GM23338 (cell line): ENCODE measurements around the gene KCNJ6. TPM values are rescaled to one million over a fixed set of nuclear protein-coding genes. Genes with fewer than 3 reads are reported as not detected.
A peak's percentile ranks its signal among the peaks of the same experiment; 100 is the strongest.

Experiments used
- ATAC-seq: fragments of 200-7000 bp; cut with Tn5 transposase; 3 replicates; pipeline ENCODE4 v1.9.1; 2020
- DNase-seq: peaks from one replicate; pipeline ENCODE4 v3.0.0-alpha.2; 2015; ENCODE audit warnings: low spot score
- H2AFZ ChIP-seq: fragments of 200-600 bp; sonication (generic); 2 replicates; pipeline ENCODE4 v1.8.0; 2016; ENCODE audit warnings: antibody characterized with exemption, mild to moderate bottlenecking, moderate library complexity
- H3F3A ChIP-seq: fragments of 200-600 bp; sonication (generic); replicated peaks from 2 replicates; pipeline ENCODE4 v1.8.0; 2017; ENCODE audit warnings: antibody characterized with exemption, mixed run types, low read depth
- H3K27ac ChIP-seq: fragments of 200-600 bp; sonication (generic); 2 replicates; pipeline ENCODE4 v1.6.1; 2016; ENCODE audit warnings: low read depth
- H3K27me3 ChIP-seq: fragments of 200-600 bp; sonication (generic); 2 replicates; pipeline ENCODE4 v1.8.0; 2016; ENCODE audit warnings: mild to moderate bottlenecking, mixed run types, moderate library complexity; ENCODE audit not compliant: insufficient read depth
- H3K36me3 ChIP-seq: fragments of 200-600 bp; sonication (generic); 2 replicates; pipeline ENCODE4 v1.8.0; 2016; ENCODE audit warnings: mild to moderate bottlenecking; ENCODE audit not compliant: insufficient read depth
- H3K4me1 ChIP-seq: fragments of 200-600 bp; sonication (generic); 2 replicates; pipeline ENCODE4 v1.8.0; 2016; ENCODE audit warnings: mild to moderate bottlenecking, moderate library complexity; ENCODE audit not compliant: insufficient read depth
- H3K4me2 ChIP-seq: fragments of 200-600 bp; sonication (generic); 2 replicates; pipeline ENCODE4 v1.7.1; 2017; ENCODE audit warnings: mixed run types
- H3K4me3 ChIP-seq: fragments of 200-600 bp; sonication (generic); 2 replicates; pipeline ENCODE4 v1.6.1; 2016; ENCODE audit warnings: mixed run types
- H3K79me2 ChIP-seq: fragments of 200-600 bp; sonication (generic); replicated peaks from 2 replicates; pipeline ENCODE4 v1.8.0; 2017; ENCODE audit warnings: mild to moderate bottlenecking; ENCODE audit not compliant: insufficient read depth
- H3K9me2 ChIP-seq: fragments of 200-600 bp; sonication (generic); 2 replicates; pipeline ENCODE4 v1.8.0; 2017; ENCODE audit not compliant: insufficient read depth
- H4K20me1 ChIP-seq: fragments of 200-600 bp; sonication (generic); replicated peaks from 2 replicates; pipeline ENCODE4 v1.8.0; 2017; ENCODE audit warnings: mild to moderate bottlenecking; ENCODE audit not compliant: insufficient read depth
- H3K27ac Mint-ChIP-seq: 2 replicates; pipeline ENCODE4 v1.8.0; 2020; ENCODE audit warnings: inconsistent platforms, mild to moderate bottlenecking, moderate library complexity, mixed read lengths
- H3K27me3 Mint-ChIP-seq: 3 replicates; pipeline ENCODE4 v1.8.0; 2022; ENCODE audit warnings: low read depth, mild to moderate bottlenecking, moderate library complexity, mixed read lengths, inconsistent platforms; ENCODE audit not compliant: insufficient read depth, poor library complexity
- H3K36me3 Mint-ChIP-seq: 3 replicates; pipeline ENCODE4 v1.8.0; 2021; ENCODE audit warnings: low read depth, mild to moderate bottlenecking, inconsistent platforms, moderate library complexity, mixed read lengths
- H3K4me1 Mint-ChIP-seq: 3 replicates; pipeline ENCODE4 v1.8.0; 2020; ENCODE audit warnings: mild to moderate bottlenecking, inconsistent platforms, mixed read lengths
- H3K4me3 Mint-ChIP-seq: 3 replicates; pipeline ENCODE4 v1.8.0; 2021; ENCODE audit warnings: moderate library complexity, mild to moderate bottlenecking, inconsistent platforms, mixed read lengths
- H3K9me3 Mint-ChIP-seq: 3 replicates; pipeline ENCODE4 v1.8.0; 2020; ENCODE audit warnings: moderate library complexity, mild to moderate bottlenecking, inconsistent platforms, mixed read lengths
- CREB1 ChIP-seq: fragments of 250-450 bp; sonication (Bioruptor Pico); IDR thresholded peaks from 2 replicates; pipeline ENCODE4 v1.5.0; 2020; ENCODE audit warnings: low read depth, mild to moderate bottlenecking, moderate library complexity
- ETS1 ChIP-seq: IDR thresholded peaks from 2 replicates; pipeline ENCODE4 v1.6.1; 2016; ENCODE audit warnings: antibody characterized with exemption
- EZH2phosphoT487 ChIP-seq: fragments of 200-600 bp; sonication (generic); IDR thresholded peaks from one replicate; pipeline ENCODE4 v1.8.1; 2018; ENCODE audit warnings: antibody characterized with exemption; ENCODE audit not compliant: unreplicated experiment
- JUNB ChIP-seq: IDR thresholded peaks from one replicate; pipeline ENCODE4 v1.6.1; 2016; ENCODE audit warnings: antibody characterized with exemption; ENCODE audit not compliant: unreplicated experiment
- NANOG ChIP-seq: IDR thresholded peaks from 2 replicates; pipeline ENCODE4 v1.6.1; 2016; ENCODE audit warnings: antibody characterized with exemption, borderline replicate concordance
- POLR2AphosphoS5 ChIP-seq: IDR thresholded peaks from 2 replicates; pipeline ENCODE4 v1.6.1; 2016; ENCODE audit warnings: antibody characterized with exemption, low read depth
- STAT1 ChIP-seq: IDR thresholded peaks from one replicate; pipeline ENCODE4 v1.6.1; 2016; ENCODE audit warnings: antibody characterized with exemption; ENCODE audit not compliant: unreplicated experiment
- ZNF114 ChIP-seq: fragments of 250-450 bp; sonication (Bioruptor Pico); IDR thresholded peaks from 2 replicates; pipeline ENCODE4 v1.5.0; 2020; ENCODE audit warnings: mild to moderate bottlenecking, moderate library complexity
- ZNF331 ChIP-seq: fragments of 250-450 bp; sonication (Bioruptor Pico); IDR thresholded peaks from 2 replicates; pipeline ENCODE4 v1.5.0; 2020; ENCODE audit warnings: low read depth, mild to moderate bottlenecking, moderate library complexity
- polyA plus RNA-seq: library from polyadenylated mRNA; unstranded; fragments of >200 nt; fragmentation: Nextera tagmentation; extraction: Ambion mirVana; gene quantifications from 2 replicates; pipeline ENCODE4 v1.2.1, GENCODE V29; 2016
- total RNA-seq: library from RNA; depleted of rRNA; stranded (reverse); fragments of >200 nt; shearing (Covaris generic); gene quantifications from 2 replicates; pipeline ENCODE4 v1.2.3, GENCODE V29; 2014
- TF ChIP-seq, protein P1 (sequence below): IDR thresholded peaks from one replicate; pipeline ENCODE4 v1.6.1; 2018; ENCODE audit warnings: antibody characterized with exemption; ENCODE audit not compliant: unreplicated experiment
- TF ChIP-seq, protein P2 (sequence below), 2 experiments: fragments of 200-600 bp in 1 of 2; sonication (generic) in 1 of 2; conservative IDR thresholded peaks; 2 replicates each; pipeline versions ENCODE4 v1.5.1 to v1.6.1; 2016 to 2017; ENCODE audit warnings: antibody characterized with exemption in 2 of 2, low read depth in 2 of 2, mild to moderate bottlenecking in 2 of 2, moderate library complexity in 1 of 2

KCNJ6 gene
- total and polyA plus RNA-seq, 2 experiments from 2014 or later, result 0.48 to 0.52 TPM

- TF ChIP-seq, protein P1, sequence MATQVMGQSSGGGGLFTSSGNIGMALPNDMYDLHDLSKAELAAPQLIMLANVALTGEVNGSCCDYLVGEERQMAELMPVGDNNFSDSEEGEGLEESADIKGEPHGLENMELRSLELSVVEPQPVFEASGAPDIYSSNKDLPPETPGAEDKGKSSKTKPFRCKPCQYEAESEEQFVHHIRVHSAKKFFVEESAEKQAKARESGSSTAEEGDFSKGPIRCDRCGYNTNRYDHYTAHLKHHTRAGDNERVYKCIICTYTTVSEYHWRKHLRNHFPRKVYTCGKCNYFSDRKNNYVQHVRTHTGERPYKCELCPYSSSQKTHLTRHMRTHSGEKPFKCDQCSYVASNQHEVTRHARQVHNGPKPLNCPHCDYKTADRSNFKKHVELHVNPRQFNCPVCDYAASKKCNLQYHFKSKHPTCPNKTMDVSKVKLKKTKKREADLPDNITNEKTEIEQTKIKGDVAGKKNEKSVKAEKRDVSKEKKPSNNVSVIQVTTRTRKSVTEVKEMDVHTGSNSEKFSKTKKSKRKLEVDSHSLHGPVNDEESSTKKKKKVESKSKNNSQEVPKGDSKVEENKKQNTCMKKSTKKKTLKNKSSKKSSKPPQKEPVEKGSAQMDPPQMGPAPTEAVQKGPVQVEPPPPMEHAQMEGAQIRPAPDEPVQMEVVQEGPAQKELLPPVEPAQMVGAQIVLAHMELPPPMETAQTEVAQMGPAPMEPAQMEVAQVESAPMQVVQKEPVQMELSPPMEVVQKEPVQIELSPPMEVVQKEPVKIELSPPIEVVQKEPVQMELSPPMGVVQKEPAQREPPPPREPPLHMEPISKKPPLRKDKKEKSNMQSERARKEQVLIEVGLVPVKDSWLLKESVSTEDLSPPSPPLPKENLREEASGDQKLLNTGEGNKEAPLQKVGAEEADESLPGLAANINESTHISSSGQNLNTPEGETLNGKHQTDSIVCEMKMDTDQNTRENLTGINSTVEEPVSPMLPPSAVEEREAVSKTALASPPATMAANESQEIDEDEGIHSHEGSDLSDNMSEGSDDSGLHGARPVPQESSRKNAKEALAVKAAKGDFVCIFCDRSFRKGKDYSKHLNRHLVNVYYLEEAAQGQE, result no peak
- TF ChIP-seq ETS1 (no peak), NANOG (no peak), STAT1 (no peak), ZNF114 (CRISPR knock-in tag) (no peak), CREB1 (no peak), POLR2AphosphoS5 (no peak)
Measured at GRCh38 chr21:37845535-37845934, 70.7 kb downstream of the KCNJ6 start (continued).

DNA sequence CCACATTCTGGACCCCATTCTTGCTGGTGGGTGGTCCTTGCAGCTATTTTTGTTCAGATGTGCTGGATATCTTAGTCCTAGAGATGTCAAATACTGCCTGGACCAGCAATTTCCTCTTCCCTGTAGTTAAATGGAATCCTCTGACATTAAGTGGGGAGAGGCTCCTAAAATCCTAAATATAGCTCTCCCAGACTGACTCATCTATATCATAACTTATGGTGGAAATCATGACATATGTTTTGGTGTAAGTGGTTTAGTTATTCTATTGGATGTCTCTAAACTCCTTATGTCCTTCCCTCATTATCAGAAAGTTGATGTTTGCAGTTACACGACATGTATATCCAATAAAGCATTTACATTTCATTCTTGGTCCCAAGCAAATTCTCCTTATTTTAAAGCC, 73.1 kb downstream of the KCNJ6 start:
- H3K9me3 Mint-ChIP-seq, result no peaks in the 10 kb centered on the region
- Histone ChIP-seq H3F3A (no peaks in the 10 kb centered on the region), H3K36me3 (no peaks in the 10 kb centered on the region), H3K9me2 (peaks cover 17% of the 10 kb centered on the region; the same call in 1 of the 2 replicates), H3K4me1 (peaks cover 17% of the 10 kb centered on the region), H3K4me3 (no peak overlapping the region), H3K79me2 (no peaks in the 10 kb centered on the region), H2AFZ (no peak overlapping the region), H3K4me2 (0 out of 2 replicates have a peak overlapping the region, but pooled peaks have one; percentile 40), H3K27ac (no peak overlapping the region), H3K27me3 (no peaks in the 10 kb centered on the region), H4K20me1 (no peaks in the 10 kb centered on the region)
- H3K4me1 Mint-ChIP-seq, result peaks cover 29% of the 10 kb centered on the region
- H3K27ac Mint-ChIP-seq, result no peak overlapping the region
- peaks cover 2% of the 10 kb centered on the region for H3K27me3 Mint-ChIP-seq
- H3K4me3 Mint-ChIP-seq, result no peak overlapping the region
- ATAC-seq (no peak), DNase-seq (no peak)
- H3K36me3 Mint-ChIP-seq, result no peaks in the 10 kb centered on the region
- TF ChIP-seq ZNF331 (CRISPR knock-in tag) (no peak), CREB1 (no peak), POLR2AphosphoS5 (no peak), JUNB (no peak), EZH2phosphoT487 (no peak), ZNF114 (CRISPR knock-in tag) (no peak)
- TF ChIP-seq, protein P2, sequence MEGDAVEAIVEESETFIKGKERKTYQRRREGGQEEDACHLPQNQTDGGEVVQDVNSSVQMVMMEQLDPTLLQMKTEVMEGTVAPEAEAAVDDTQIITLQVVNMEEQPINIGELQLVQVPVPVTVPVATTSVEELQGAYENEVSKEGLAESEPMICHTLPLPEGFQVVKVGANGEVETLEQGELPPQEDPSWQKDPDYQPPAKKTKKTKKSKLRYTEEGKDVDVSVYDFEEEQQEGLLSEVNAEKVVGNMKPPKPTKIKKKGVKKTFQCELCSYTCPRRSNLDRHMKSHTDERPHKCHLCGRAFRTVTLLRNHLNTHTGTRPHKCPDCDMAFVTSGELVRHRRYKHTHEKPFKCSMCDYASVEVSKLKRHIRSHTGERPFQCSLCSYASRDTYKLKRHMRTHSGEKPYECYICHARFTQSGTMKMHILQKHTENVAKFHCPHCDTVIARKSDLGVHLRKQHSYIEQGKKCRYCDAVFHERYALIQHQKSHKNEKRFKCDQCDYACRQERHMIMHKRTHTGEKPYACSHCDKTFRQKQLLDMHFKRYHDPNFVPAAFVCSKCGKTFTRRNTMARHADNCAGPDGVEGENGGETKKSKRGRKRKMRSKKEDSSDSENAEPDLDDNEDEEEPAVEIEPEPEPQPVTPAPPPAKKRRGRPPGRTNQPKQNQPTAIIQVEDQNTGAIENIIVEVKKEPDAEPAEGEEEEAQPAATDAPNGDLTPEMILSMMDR (conservative IDR thresholded peaks at IDR 0.05; ENCODE audit: low read depth in 2 of 2), result no peak
- TF ChIP-seq, protein P1, result no peak
